GM06990 (cell line): ENCODE measurements around the gene FAM219A.

ENCODE experiments used
- DNase-seq: peaks from one replicate; pipeline ENCODE4 v3.0.0-alpha.2; 2011; ENCODE audit not compliant: insufficient read length; ENCODE audit errors: extremely low read depth
- H3K27me3 ChIP-seq: replicated peaks from 2 replicates; pipeline ENCODE4 v1.6.0; 2011; ENCODE audit warnings: low read length; ENCODE audit not compliant: control insufficient read depth, insufficient read depth
- H3K36me3 ChIP-seq: 2 replicates; pipeline ENCODE4 v1.5.1; 2011; ENCODE audit warnings: low read length; ENCODE audit not compliant: control insufficient read depth, insufficient read depth
- H3K4me3 ChIP-seq: replicated peaks from 2 replicates; pipeline ENCODE4 v1.5.1; 2011; ENCODE audit warnings: low read depth, mild to moderate bottlenecking, control low read depth, low read length
- TF ChIP-seq, protein P1 (sequence below): IDR thresholded peaks from 2 replicates; pipeline ENCODE4 v1.5.1; 2011; ENCODE audit warnings: low read length, control low read depth, mild to moderate bottlenecking, inconsistent platforms; ENCODE audit not compliant: insufficient read depth, poor library complexity, severe bottlenecking

FAM219A gene

DNA sequence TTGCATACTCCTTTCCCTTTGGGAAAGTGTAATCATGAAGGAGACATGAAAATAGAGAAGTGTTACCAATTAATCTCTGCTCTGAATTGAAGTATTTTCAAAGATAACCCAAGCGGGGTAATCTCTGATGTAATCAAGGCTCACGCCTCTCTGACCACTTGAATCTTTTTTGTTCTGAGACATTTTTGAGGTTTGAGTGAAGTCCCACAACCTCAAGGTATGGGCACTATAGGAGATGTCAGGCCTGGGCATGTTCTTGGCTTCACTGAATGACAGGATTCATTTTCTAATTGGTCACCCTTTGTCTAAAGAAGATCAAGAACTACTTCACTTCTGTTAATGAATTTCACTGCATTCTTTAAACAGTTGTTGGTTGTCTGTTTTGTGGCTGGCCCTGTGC, 40.7 kb upstream of the FAM219A start:
- H3K27me3 ChIP-seq: peaks cover 4% of the 10 kb centered on the region
- TF ChIP-seq, protein P1, sequence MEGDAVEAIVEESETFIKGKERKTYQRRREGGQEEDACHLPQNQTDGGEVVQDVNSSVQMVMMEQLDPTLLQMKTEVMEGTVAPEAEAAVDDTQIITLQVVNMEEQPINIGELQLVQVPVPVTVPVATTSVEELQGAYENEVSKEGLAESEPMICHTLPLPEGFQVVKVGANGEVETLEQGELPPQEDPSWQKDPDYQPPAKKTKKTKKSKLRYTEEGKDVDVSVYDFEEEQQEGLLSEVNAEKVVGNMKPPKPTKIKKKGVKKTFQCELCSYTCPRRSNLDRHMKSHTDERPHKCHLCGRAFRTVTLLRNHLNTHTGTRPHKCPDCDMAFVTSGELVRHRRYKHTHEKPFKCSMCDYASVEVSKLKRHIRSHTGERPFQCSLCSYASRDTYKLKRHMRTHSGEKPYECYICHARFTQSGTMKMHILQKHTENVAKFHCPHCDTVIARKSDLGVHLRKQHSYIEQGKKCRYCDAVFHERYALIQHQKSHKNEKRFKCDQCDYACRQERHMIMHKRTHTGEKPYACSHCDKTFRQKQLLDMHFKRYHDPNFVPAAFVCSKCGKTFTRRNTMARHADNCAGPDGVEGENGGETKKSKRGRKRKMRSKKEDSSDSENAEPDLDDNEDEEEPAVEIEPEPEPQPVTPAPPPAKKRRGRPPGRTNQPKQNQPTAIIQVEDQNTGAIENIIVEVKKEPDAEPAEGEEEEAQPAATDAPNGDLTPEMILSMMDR: no peak
- no peaks in the 10 kb centered on the region for H3K36me3 ChIP-seq
- DNase-seq: no peak
- H3K4me3 ChIP-seq: no peak overlapping the region

DNA sequence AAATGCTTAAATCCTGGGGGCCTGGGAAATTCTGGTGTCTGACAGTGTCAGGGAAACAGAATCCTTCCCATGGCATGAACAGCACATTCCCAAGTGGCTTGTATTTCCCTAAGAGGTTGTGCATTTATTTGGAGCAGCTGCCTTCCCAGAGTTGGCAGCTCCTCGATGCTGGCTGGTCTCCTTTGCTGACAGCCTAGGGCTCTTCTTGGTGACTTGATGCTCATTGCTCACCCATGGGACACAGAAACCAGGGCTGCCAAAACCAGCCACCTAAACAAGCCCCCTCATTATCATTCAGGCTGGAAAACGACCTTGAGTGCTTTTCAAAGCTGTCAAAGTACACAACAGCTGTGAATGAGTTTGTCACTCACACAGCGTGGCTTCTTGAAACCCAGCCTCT, 40.2 kb upstream of the FAM219A start:
- TF ChIP-seq, protein P1: no peak
- H3K36me3 ChIP-seq: no peaks in the 10 kb centered on the region
- peaks cover 4% of the 10 kb centered on the region for H3K27me3 ChIP-seq
- no peak for DNase-seq
- no peak overlapping the region for H3K4me3 ChIP-seq

DNA sequence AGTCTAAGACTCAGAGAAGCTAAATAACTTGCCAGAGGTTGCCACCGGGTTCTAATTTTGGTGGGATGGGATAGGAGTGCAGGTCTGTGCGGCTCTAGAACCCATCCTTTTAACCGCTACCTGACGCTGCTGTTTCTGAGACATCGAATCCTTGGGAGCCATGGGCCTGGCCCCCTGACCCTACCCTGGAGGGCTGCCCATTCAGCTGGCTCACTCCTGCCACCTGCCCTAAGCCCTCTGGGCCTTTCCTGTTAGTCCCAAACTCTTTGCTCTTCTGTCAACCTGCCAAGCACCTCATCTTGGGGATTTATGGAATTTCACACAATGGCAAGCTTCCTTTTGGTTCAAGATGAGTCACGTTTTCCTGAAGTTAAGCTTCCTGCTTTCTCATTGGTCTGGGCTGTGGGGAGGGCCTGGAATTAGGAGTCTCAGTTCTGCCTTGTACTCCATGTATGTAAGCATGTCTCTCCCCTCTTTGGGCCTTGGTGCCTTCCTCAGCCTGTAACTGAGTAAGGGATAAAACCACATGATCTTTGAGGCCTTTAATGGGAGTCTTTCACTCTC, 37.9 kb upstream of the FAM219A start:
- DNase-seq: no peak
- TF ChIP-seq, protein P1: no peak
- Histone ChIP-seq H3K4me3 (no peak overlapping the region), H3K27me3 (peaks cover 7% of the 10 kb centered on the region), H3K36me3 (no peaks in the 10 kb centered on the region)

DNA sequence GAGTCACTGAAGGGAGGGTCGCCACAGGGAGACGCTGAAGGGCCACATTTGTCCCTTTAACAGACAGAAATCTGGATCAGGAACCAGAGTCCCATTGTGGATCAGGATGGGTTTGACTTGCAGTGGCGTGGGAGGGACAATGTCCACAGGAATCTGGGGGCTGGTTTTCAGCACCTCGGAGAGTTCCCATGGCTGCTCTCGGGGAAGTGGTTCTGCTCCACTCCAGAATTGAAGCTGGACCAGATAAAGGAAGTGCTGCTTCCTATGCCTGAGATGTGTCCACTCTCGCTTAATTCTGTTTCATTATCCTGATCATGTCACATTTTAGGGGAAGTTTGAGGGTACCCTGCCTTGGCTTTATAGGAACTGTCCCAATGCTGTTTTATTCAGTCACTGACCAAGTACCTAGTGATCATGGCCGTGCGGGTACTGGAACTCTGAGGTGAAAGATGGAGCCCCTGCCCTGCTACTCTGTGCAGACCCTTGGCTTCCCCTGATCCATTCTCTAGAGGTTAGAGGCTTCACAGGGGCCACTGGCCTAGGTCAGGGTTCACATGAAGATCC, 35.7 kb upstream of the FAM219A start:
- Histone ChIP-seq H3K27me3 (peaks cover 7% of the 10 kb centered on the region), H3K36me3 (no peaks in the 10 kb centered on the region), H3K4me3 (no peak overlapping the region)
- DNase-seq: no peak
- TF ChIP-seq, protein P1: no peak

DNA sequence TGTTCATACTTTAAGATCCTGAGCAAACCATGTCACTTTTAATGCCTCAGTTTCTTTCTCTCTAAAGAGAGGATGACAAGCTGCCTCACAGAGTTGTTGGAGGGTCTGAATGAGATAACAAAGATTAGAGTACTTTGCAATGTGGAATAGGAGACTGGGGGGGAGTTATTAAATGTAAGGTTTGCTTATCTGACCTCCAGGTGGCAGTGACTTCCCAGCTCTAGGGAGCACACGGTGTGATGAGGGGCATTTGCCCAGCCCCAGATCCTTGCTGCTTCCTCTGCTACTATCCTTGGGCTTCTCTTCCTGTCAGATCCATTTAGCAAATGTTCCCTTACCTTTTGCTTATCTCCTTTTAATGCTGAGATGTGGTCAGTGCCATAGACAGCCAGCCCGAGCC, 33.7 kb upstream of the FAM219A start:
- no peak for DNase-seq
- Histone ChIP-seq H3K27me3 (peaks cover 7% of the 10 kb centered on the region), H3K4me3 (no peak overlapping the region), H3K36me3 (no peaks in the 10 kb centered on the region)
- TF ChIP-seq, protein P1: no peak

DNA sequence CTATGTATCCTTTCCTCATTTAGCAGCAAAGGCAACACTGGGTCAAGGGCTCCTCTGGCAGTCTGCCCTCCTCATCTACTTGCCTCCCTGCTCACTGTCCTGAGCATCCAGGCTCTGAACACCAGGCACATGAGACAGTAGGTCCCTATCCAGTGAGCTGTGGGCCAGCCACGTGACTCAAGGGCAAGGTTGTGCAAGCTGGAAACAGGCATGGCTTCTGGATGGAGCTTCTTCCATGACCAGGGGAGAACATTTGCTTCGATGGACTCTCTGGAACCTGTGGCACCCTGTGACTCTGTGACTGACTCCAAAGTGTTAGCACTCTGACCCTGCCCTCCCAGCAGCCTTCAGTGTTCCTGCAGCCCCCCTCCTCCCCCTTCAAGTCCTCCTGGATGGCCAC, 33.2 kb upstream of the FAM219A start:
- DNase-seq: no peak
- Histone ChIP-seq H3K36me3 (no peaks in the 10 kb centered on the region), H3K27me3 (peaks cover 4% of the 10 kb centered on the region), H3K4me3 (no peak overlapping the region)
- TF ChIP-seq, protein P1: no peak
